GM23338 (cell line): ENCODE data around the gene IPO7. TPM values are rescaled to one million over a fixed set of nuclear protein-coding genes. Genes with fewer than 3 reads are reported as not detected.

Experiments
- ATAC-seq: fragments of 200-7000 bp; cut with Tn5 transposase; 3 replicates; pipeline ENCODE4 v1.9.1; 2020
- DNase-seq: peaks from one replicate; pipeline ENCODE4 v3.0.0-alpha.2; 2015; ENCODE audit warnings: low spot score
- H2AFZ ChIP-seq: fragments of 200-600 bp; sonication (generic); 2 replicates; pipeline ENCODE4 v1.8.0; 2016; ENCODE audit warnings: antibody characterized with exemption, mild to moderate bottlenecking, moderate library complexity
- H3F3A ChIP-seq: fragments of 200-600 bp; sonication (generic); replicated peaks from 2 replicates; pipeline ENCODE4 v1.8.0; 2017; ENCODE audit warnings: antibody characterized with exemption, mixed run types, low read depth
- H3K27ac ChIP-seq: fragments of 200-600 bp; sonication (generic); 2 replicates; pipeline ENCODE4 v1.6.1; 2016; ENCODE audit warnings: low read depth
- H3K27me3 ChIP-seq: fragments of 200-600 bp; sonication (generic); 2 replicates; pipeline ENCODE4 v1.8.0; 2016; ENCODE audit warnings: mild to moderate bottlenecking, mixed run types, moderate library complexity; ENCODE audit not compliant: insufficient read depth
- H3K36me3 ChIP-seq: fragments of 200-600 bp; sonication (generic); 2 replicates; pipeline ENCODE4 v1.8.0; 2016; ENCODE audit warnings: mild to moderate bottlenecking; ENCODE audit not compliant: insufficient read depth
- H3K4me1 ChIP-seq: fragments of 200-600 bp; sonication (generic); 2 replicates; pipeline ENCODE4 v1.8.0; 2016; ENCODE audit warnings: mild to moderate bottlenecking, moderate library complexity; ENCODE audit not compliant: insufficient read depth
- H3K4me2 ChIP-seq: fragments of 200-600 bp; sonication (generic); 2 replicates; pipeline ENCODE4 v1.7.1; 2017; ENCODE audit warnings: mixed run types
- H3K4me3 ChIP-seq: fragments of 200-600 bp; sonication (generic); 2 replicates; pipeline ENCODE4 v1.6.1; 2016; ENCODE audit warnings: mixed run types
- H3K79me2 ChIP-seq: fragments of 200-600 bp; sonication (generic); replicated peaks from 2 replicates; pipeline ENCODE4 v1.8.0; 2017; ENCODE audit warnings: mild to moderate bottlenecking; ENCODE audit not compliant: insufficient read depth
- H3K9me2 ChIP-seq: fragments of 200-600 bp; sonication (generic); 2 replicates; pipeline ENCODE4 v1.8.0; 2017; ENCODE audit not compliant: insufficient read depth
- H4K20me1 ChIP-seq: fragments of 200-600 bp; sonication (generic); replicated peaks from 2 replicates; pipeline ENCODE4 v1.8.0; 2017; ENCODE audit warnings: mild to moderate bottlenecking; ENCODE audit not compliant: insufficient read depth
- H3K27ac Mint-ChIP-seq: 2 replicates; pipeline ENCODE4 v1.8.0; 2020; ENCODE audit warnings: inconsistent platforms, mild to moderate bottlenecking, moderate library complexity, mixed read lengths
- H3K27me3 Mint-ChIP-seq: 3 replicates; pipeline ENCODE4 v1.8.0; 2022; ENCODE audit warnings: low read depth, mild to moderate bottlenecking, moderate library complexity, mixed read lengths, inconsistent platforms; ENCODE audit not compliant: insufficient read depth, poor library complexity
- H3K36me3 Mint-ChIP-seq: 3 replicates; pipeline ENCODE4 v1.8.0; 2021; ENCODE audit warnings: low read depth, mild to moderate bottlenecking, inconsistent platforms, moderate library complexity, mixed read lengths
- H3K4me1 Mint-ChIP-seq: 3 replicates; pipeline ENCODE4 v1.8.0; 2020; ENCODE audit warnings: mild to moderate bottlenecking, inconsistent platforms, mixed read lengths
- H3K4me3 Mint-ChIP-seq: 3 replicates; pipeline ENCODE4 v1.8.0; 2021; ENCODE audit warnings: moderate library complexity, mild to moderate bottlenecking, inconsistent platforms, mixed read lengths
- H3K9me3 Mint-ChIP-seq: 3 replicates; pipeline ENCODE4 v1.8.0; 2020; ENCODE audit warnings: moderate library complexity, mild to moderate bottlenecking, inconsistent platforms, mixed read lengths
- CREB1 ChIP-seq: fragments of 250-450 bp; sonication (Bioruptor Pico); IDR thresholded peaks from 2 replicates; pipeline ENCODE4 v1.5.0; 2020; ENCODE audit warnings: low read depth, mild to moderate bottlenecking, moderate library complexity
- EZH2 ChIP-seq: fragments of 200-600 bp; sonication (generic); IDR thresholded peaks from one replicate; pipeline ENCODE4 v1.8.0; 2017; ENCODE audit warnings: antibody characterized with exemption, mild to moderate bottlenecking, low read depth; ENCODE audit not compliant: unreplicated experiment
- EZH2phosphoT487 ChIP-seq: fragments of 200-600 bp; sonication (generic); IDR thresholded peaks from one replicate; pipeline ENCODE4 v1.8.1; 2018; ENCODE audit warnings: antibody characterized with exemption; ENCODE audit not compliant: unreplicated experiment
- JUNB ChIP-seq: IDR thresholded peaks from one replicate; pipeline ENCODE4 v1.6.1; 2016; ENCODE audit warnings: antibody characterized with exemption; ENCODE audit not compliant: unreplicated experiment
- NANOG ChIP-seq: IDR thresholded peaks from 2 replicates; pipeline ENCODE4 v1.6.1; 2016; ENCODE audit warnings: antibody characterized with exemption, borderline replicate concordance
- POLR2AphosphoS5 ChIP-seq: IDR thresholded peaks from 2 replicates; pipeline ENCODE4 v1.6.1; 2016; ENCODE audit warnings: antibody characterized with exemption, low read depth
- polyA plus RNA-seq: library from polyadenylated mRNA; unstranded; fragments of >200 nt; fragmentation: Nextera tagmentation; extraction: Ambion mirVana; gene quantifications from 2 replicates; pipeline ENCODE4 v1.2.1, GENCODE V29; 2016
- total RNA-seq: library from RNA; depleted of rRNA; stranded (reverse); fragments of >200 nt; shearing (Covaris generic); gene quantifications from 2 replicates; pipeline ENCODE4 v1.2.3, GENCODE V29; 2014
- TF ChIP-seq, protein P1 (sequence below): IDR thresholded peaks from 2 replicates; pipeline ENCODE4 v1.6.1; 2016; ENCODE audit warnings: antibody characterized with exemption
- TF ChIP-seq, protein P2 (sequence below): fragments of 250-450 bp; sonication (Bioruptor Pico); IDR thresholded peaks from 2 replicates; pipeline ENCODE4 v1.5.0; 2020; ENCODE audit warnings: mild to moderate bottlenecking, moderate library complexity
- TF ChIP-seq, protein P3 (sequence below): IDR thresholded peaks from one replicate; pipeline ENCODE4 v1.6.1; 2018; ENCODE audit warnings: antibody characterized with exemption; ENCODE audit not compliant: unreplicated experiment

IPO7 gene
- total and polyA plus RNA-seq, 2 experiments from 2014 or later: 56.1 to 271 TPM

DNA sequence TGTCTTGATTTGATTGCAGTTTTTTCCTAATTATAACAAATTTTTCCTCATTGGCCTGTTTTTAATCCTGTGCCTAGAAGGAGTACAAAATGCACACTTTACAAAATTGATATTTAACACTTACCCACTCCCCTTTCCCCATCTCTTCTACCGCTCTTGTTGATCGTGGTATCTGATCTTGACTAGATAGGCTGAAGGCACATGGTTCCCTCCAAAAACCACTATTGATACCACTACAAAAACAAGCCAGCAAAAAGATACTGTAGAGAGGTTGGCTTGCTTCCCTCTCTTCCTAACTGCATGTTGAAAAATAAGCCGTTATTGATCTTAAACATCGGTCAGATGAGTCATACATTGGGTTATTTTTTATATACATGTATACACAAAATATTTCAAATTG lies 61.8 kb downstream of the IPO7 start:
- H3F3A ChIP-seq: peaks cover 16% of the 10 kb centered on the region
- peaks cover 15% of the 10 kb centered on the region for H3K27me3 Mint-ChIP-seq
- peaks cover 69% of the 10 kb centered on the region for H3K36me3 Mint-ChIP-seq
- H3K9me3 Mint-ChIP-seq: peaks cover 14% of the 10 kb centered on the region
- TF ChIP-seq, protein P1, sequence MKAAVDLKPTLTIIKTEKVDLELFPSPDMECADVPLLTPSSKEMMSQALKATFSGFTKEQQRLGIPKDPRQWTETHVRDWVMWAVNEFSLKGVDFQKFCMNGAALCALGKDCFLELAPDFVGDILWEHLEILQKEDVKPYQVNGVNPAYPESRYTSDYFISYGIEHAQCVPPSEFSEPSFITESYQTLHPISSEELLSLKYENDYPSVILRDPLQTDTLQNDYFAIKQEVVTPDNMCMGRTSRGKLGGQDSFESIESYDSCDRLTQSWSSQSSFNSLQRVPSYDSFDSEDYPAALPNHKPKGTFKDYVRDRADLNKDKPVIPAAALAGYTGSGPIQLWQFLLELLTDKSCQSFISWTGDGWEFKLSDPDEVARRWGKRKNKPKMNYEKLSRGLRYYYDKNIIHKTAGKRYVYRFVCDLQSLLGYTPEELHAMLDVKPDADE: no peak
- TF ChIP-seq NANOG (no peak), POLR2AphosphoS5 (no peak), EZH2phosphoT487 (no peak)
- ATAC-seq (no peak), DNase-seq (no peak)
- H3K36me3 ChIP-seq: peaks cover 36% of the 10 kb centered on the region
- H3K4me3 ChIP-seq: no peak overlapping the region
- no peak overlapping the region for H3K27ac ChIP-seq
- no peak overlapping the region for H3K4me2 ChIP-seq
- peaks cover 3% of the 10 kb centered on the region for H4K20me1 ChIP-seq
- H2AFZ ChIP-seq: no peak overlapping the region
- no peak overlapping the region for H3K27ac Mint-ChIP-seq
- H3K4me1 ChIP-seq: no peaks in the 10 kb centered on the region
- no peaks in the 10 kb centered on the region for H3K4me1 Mint-ChIP-seq
- H3K79me2 ChIP-seq: no peaks in the 10 kb centered on the region
- H3K4me3 Mint-ChIP-seq: no peak overlapping the region
- no peaks in the 10 kb centered on the region for H3K27me3 ChIP-seq
- no peaks in the 10 kb centered on the region for H3K9me2 ChIP-seq

GRCh38 chr11:9448576-9449352 lies 64.3 kb downstream of the IPO7 start:
- Histone ChIP-seq H3K9me2 (no peaks in the 10 kb centered on the region), H3F3A (peaks cover 11% of the 10 kb centered on the region), H3K4me2 (no peak overlapping the region), H2AFZ (no peak overlapping the region), H3K27me3 (no peaks in the 10 kb centered on the region), H3K4me1 (no peaks in the 10 kb centered on the region), H3K36me3 (peaks cover 16% of the 10 kb centered on the region; the same call in 1 of the 2 replicates), H3K27ac (no peak overlapping the region), H4K20me1 (no peaks in the 10 kb centered on the region), H3K4me3 (no peak overlapping the region), H3K79me2 (no peaks in the 10 kb centered on the region)
- ATAC-seq (0 out of 3 replicates have a peak, but pooled peaks have one; percentile 21), DNase-seq (no peak)
- no peak overlapping the region for H3K4me3 Mint-ChIP-seq
- peaks cover 32% of the 10 kb centered on the region for H3K9me3 Mint-ChIP-seq
- H3K36me3 Mint-ChIP-seq: peaks cover 53% of the 10 kb centered on the region
- no peaks in the 10 kb centered on the region for H3K4me1 Mint-ChIP-seq
- peaks cover 19% of the 10 kb centered on the region for H3K27me3 Mint-ChIP-seq
- no peak overlapping the region for H3K27ac Mint-ChIP-seq
- TF ChIP-seq, protein P2, sequence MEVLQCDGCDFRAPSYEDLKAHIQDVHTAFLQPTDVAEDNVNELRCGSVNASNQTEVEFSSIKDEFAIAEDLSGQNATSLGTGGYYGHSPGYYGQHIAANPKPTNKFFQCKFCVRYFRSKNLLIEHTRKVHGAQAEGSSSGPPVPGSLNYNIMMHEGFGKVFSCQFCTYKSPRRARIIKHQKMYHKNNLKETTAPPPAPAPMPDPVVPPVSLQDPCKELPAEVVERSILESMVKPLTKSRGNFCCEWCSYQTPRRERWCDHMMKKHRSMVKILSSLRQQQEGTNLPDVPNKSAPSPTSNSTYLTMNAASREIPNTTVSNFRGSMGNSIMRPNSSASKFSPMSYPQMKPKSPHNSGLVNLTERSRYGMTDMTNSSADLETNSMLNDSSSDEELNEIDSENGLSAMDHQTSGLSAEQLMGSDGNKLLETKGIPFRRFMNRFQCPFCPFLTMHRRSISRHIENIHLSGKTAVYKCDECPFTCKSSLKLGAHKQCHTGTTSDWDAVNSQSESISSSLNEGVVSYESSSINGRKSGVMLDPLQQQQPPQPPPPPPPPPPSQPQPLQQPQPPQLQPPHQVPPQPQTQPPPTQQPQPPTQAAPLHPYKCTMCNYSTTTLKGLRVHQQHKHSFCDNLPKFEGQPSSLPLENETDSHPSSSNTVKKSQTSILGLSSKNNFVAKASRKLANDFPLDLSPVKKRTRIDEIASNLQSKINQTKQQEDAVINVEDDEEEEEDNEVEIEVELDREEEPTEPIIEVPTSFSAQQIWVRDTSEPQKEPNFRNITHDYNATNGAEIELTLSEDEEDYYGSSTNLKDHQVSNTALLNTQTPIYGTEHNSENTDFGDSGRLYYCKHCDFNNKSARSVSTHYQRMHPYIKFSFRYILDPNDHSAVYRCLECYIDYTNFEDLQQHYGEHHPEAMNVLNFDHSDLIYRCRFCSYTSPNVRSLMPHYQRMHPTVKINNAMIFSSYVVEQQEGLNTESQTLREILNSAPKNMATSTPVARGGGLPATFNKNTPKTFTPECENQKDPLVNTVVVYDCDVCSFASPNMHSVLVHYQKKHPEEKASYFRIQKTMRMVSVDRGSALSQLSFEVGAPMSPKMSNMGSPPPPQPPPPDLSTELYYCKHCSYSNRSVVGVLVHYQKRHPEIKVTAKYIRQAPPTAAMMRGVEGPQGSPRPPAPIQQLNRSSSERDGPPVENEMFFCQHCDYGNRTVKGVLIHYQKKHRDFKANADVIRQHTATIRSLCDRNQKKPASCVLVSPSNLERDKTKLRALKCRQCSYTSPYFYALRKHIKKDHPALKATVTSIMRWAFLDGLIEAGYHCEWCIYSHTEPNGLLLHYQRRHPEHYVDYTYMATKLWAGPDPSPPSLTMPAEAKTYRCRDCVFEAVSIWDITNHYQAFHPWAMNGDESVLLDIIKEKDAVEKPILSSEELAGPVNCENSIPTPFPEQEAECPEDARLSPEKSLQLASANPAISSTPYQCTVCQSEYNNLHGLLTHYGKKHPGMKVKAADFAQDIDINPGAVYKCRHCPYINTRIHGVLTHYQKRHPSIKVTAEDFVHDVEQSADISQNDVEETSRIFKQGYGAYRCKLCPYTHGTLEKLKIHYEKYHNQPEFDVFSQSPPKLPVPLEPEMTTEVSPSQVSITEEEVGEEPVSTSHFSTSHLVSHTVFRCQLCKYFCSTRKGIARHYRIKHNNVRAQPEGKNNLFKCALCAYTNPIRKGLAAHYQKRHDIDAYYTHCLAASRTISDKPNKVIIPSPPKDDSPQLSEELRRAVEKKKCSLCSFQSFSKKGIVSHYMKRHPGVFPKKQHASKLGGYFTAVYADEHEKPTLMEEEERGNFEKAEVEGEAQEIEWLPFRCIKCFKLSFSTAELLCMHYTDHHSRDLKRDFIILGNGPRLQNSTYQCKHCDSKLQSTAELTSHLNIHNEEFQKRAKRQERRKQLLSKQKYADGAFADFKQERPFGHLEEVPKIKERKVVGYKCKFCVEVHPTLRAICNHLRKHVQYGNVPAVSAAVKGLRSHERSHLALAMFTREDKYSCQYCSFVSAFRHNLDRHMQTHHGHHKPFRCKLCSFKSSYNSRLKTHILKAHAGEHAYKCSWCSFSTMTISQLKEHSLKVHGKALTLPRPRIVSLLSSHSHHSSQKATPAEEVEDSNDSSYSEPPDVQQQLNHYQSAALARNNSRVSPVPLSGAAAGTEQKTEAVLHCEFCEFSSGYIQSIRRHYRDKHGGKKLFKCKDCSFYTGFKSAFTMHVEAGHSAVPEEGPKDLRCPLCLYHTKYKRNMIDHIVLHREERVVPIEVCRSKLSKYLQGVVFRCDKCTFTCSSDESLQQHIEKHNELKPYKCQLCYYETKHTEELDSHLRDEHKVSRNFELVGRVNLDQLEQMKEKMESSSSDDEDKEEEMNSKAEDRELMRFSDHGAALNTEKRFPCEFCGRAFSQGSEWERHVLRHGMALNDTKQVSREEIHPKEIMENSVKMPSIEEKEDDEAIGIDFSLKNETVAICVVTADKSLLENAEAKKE (CRISPR knock-in tag): no peak
- TF ChIP-seq POLR2AphosphoS5 (no peak; the same call in 1 of the 2 replicates), JUNB (no peak), EZH2phosphoT487 (no peak), CREB1 (CRISPR knock-in tag) (no peak), EZH2 (no peak)
- TF ChIP-seq, protein P3, sequence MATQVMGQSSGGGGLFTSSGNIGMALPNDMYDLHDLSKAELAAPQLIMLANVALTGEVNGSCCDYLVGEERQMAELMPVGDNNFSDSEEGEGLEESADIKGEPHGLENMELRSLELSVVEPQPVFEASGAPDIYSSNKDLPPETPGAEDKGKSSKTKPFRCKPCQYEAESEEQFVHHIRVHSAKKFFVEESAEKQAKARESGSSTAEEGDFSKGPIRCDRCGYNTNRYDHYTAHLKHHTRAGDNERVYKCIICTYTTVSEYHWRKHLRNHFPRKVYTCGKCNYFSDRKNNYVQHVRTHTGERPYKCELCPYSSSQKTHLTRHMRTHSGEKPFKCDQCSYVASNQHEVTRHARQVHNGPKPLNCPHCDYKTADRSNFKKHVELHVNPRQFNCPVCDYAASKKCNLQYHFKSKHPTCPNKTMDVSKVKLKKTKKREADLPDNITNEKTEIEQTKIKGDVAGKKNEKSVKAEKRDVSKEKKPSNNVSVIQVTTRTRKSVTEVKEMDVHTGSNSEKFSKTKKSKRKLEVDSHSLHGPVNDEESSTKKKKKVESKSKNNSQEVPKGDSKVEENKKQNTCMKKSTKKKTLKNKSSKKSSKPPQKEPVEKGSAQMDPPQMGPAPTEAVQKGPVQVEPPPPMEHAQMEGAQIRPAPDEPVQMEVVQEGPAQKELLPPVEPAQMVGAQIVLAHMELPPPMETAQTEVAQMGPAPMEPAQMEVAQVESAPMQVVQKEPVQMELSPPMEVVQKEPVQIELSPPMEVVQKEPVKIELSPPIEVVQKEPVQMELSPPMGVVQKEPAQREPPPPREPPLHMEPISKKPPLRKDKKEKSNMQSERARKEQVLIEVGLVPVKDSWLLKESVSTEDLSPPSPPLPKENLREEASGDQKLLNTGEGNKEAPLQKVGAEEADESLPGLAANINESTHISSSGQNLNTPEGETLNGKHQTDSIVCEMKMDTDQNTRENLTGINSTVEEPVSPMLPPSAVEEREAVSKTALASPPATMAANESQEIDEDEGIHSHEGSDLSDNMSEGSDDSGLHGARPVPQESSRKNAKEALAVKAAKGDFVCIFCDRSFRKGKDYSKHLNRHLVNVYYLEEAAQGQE: no peak
